Stimulated activated CD8-positive, alpha-beta memory T cell treated with anti-CD3 and anti-CD28 coated beads, Interleukin-4, amount 100 ng/mL, for 48 hours (primary cell): Measurements from ENCODE around the gene FAM107A.

ENCODE experiments used
- DNase-seq: peaks from one replicate; pipeline ENCODE4 v3.0.0-alpha.2; 2020

FAM107A gene, protein sequence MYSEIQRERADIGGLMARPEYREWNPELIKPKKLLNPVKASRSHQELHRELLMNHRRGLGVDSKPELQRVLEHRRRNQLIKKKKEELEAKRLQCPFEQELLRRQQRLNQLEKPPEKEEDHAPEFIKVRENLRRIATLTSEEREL

DNA sequence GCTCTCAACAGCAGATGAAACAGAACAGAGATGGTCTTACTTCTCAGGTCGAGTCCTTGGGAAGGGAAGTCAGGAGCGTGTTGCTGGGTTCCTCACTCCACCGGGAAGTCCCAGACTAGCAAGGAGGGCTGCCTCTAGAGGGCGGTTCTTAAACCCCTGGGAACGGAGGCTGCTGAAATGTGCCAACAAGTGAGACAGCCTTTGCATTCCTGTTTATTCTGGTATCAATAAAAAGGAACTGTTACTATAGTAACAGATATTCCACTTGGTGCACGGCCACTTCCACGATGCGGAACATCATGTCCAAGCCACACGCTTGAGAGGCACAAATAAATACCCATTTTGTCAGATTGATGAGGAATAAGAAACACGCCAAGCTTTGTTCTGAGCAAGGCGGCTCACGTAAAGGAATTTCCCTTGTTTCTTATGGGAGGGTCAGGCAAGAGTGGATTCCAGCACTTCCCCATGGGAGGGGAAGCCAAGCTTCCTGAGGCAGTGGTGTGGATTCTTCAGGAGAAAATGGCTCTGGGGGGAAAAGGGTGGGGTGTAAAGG, at the start of gene FAM107A:
TSS of gene FAM107A (minus strand) at position 123 of the 553 bp plus-strand sequence. CDS start 7,531 bp downstream, outside the sequence.
- DNase-seq = no peak

DNA sequence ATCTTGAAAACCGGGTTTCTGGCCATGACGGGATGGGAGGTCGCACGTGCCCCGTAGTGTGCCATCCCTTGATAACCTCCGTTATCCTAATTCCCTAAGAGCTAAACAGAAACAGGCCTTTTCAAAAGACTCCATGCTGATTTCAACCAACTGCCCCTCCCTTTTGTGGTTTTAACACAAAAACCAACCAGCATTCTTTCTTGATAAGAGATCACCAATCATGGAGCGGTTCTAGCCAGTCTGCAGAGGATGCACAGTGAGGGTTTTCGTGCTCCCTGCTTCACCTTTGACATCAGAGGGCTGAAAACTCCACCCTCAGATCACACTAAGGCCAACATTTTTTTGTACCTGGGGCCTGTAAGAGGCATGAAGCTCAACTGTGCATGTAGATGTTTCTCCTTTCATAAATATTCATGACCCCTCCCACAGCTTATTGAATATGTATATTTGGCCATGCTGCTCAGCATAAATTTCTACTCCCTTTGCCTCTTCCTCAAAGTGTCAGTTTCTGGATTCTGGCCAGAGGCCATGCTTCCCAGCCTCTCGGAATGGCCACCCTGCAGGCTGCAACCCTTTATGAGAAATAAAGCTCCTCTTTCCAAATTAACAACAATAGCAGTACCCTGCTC, 48.1 kb upstream of the FAM107A start:
- no peak for DNase-seq

DNA sequence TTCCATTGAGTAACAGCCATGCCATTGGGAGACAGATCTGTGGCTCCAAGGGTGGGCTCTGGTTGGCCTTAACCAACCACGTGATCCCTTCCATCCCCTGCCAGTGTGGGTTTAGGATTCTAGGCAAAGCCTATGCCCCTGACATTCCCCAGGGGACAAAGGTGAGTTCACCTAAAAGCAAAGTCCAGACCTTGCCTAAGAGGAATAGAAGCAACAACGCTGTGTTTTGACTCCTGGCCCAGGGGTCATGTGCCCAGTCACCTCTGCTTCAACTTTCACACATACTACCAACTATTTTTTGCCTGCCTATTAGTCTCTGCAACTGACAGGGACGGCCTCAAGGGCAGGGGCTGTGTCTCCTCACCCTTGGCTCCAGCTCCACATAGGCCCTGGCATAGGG, 47.4 kb upstream of the FAM107A start:
- no peak for DNase-seq

DNA sequence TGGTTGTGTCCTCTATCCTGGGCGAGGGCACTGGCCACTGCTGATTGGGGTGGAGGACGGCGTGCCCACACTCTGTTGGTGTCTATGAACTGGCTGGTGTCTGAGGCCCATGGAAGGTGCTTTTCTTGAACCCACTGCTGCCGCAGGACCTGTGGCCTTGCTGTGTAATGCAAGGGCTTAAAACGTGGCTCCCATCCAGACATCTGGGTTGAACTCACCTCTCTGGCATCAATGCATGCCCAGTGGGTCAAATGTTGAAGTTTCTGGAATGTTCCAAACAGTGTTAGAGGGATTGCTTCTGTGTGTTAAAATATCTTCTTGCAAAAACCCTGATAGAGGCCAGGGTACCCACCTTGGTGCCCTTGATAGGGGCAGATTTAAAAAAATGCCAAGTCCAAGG, 46.8 kb upstream of the FAM107A start:
- no peak for DNase-seq

DNA sequence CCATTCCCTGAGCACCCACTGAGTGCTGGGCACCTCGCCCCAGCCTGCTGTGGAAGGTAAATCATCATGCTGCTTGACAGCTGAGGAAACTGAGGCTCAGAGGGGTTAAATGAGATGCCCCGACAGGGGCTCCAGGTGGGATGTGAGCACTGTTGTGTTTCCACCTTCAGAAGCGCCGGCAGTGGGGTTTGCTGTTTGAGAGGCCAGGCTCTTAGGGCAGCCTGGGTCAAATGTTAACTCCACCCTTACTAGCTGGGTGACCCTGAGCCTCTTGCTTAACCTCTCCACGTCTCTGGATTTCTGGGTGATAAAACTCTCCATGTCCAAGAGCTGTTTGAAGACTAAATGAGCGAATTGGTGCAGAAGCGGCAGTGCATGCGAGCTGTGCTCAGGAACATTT, 46.3 kb upstream of the FAM107A start:
- DNase-seq = no peak

DNA sequence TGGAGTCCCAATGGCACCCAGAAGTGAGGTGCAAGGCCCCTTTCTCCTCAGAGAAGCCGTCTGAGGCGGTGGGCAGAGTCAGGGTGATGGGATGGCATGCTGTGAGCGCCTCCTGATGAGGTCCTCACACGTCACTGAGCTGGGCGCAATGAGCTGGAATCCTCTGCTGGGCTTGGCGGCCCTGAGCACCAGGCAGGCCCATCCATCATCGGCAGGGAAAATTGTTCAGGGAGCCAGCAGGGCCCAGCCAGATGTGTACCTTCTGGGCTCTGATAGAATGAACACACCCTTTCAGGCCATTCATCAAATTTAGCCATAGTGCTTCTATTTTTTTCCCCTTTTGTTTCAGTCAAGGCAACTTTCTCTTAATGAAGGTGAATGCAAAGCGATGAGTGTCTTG, 45.7 kb upstream of the FAM107A start:
- no peak for DNase-seq

DNA sequence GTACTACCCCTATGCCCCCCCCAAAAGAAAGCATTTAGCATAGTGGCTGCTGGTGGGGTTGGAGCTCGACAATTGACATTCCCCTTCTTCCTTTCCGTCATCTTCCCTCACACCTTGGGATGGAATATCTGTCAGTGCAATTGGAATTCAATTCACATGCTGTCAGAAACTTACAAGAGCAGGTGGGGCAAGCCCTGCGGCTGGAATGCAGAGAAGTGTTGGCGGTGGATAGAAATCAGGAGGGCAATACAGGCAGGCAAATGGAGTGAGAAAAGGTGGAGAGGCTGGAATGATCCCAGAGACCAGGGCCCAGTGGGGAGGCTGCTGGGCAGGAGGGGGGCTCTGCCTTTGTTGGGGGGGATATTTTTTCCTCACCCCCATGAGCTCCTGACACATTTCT, 45.2 kb upstream of the FAM107A start:
- no peak for DNase-seq

DNA sequence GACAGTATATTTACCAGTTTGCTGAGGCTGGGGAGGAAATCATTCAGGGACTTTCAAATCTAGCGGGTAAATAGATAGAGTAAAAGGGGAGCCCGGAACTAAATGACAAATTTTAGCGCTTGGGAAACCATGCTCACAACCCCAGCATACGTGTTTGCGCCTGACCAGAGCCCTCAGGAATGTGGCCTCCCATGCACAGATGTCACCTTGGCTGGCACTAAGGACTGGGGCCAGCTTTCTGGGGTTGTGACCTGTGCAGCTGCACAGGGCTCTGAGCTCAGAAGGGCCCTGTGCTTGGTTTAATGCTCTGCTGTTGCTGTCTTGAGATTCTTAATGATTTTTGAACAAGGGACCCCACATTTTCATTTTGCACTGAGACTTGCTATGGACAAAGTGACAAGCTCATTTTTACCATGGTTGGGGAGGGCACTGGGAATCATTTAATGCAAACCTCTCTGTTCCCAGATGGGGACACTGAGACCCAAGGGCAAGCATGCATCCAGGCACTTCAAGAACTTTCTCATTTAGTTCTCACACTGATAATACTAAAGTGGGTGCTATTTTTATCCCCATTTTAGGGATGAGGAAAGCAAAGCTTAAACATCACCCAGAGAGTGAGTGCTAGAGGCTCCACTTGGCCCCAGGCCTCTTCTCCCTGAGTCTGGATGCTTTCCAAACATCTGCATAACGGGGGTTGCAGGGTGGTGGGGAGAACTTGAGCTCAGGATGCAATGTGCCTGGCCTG, 44.1 kb upstream of the FAM107A start:
- DNase-seq = no peak

DNA sequence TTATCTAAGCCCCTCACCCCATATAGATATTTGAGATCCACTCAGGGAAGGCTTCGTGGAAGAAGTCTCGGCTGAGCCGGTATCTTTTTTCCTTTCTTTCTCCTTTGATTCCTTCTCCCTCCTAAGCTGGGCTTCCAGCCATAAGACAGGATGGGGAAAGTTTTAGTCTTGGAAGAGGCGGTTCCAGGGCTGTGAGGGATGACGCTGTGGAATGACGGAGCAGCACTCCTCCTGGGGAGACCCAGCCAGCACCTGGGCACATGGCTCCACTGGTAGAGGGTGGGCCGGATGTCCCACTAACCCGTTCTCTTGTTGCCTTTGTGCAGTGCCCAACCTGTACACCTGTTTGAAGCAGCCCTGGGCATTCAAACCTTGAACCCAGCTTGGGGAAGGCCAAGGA, 43.2 kb upstream of the FAM107A start:
- no peak for DNase-seq

DNA sequence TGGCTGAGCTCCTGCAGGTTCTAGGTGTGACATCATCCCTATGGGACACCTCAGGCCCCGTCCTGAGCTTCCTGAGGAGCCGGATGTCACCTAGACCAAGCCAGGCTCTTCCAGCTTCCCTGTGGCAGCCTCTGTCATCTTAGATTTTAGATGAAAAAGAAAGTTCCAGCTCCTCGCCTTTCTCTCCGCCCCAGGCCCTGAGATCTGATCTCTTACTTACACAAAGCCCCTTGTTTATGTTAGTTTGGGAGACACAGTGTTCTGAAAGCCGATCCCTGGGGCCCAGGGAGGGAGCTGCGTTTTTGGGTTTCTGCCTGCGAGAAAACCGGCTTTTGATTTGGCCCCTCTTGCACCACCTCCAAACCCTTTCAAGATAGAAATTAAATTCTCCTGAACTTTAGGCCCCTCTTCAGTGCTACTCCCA, 40.2 kb upstream of the FAM107A start:
- no peak for DNase-seq

DNA sequence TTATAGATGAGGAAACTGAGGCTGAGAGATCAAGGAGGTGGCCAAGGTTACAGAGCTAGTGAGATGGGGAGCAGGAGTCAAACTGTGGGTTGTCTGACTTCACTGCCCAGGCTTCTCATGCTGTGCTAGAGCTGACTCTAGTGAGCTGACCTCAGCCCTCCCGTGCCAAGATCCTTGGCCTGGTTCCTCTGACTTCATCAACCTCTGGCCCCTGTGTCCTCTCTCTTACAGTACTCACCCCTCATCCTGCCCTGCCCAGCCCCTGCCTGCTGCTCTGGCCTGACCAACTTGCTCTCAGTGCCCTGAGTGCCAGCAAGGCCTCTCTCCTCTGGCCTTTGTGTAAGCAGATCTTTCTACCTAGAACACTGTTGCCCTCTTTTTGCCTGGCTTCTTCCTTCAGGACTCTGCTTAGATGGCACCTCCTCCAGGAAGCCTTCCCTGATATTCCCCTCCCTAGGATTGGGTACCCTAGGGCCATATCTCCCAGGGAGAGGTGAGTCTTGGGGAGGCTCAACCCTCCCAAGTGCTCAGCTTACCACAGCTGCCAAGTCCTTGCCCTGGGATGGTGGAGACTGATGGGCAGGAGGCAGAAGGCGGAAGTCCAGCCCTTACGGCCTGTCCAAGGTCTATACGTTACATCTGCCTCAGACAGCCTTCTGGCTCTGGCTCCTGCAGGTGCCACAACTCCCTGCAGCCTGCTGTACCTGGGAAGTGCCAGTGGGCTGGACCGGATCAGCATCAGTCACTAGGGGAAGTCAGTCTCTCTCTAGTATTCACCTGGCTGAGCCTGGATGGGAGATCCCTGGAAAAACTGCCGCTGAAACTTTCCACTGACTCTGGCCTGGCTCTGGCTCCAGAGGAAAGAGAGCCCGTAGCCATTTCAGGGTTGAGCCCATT, 36.3 kb upstream of the FAM107A start:
- no peak for DNase-seq

DNA sequence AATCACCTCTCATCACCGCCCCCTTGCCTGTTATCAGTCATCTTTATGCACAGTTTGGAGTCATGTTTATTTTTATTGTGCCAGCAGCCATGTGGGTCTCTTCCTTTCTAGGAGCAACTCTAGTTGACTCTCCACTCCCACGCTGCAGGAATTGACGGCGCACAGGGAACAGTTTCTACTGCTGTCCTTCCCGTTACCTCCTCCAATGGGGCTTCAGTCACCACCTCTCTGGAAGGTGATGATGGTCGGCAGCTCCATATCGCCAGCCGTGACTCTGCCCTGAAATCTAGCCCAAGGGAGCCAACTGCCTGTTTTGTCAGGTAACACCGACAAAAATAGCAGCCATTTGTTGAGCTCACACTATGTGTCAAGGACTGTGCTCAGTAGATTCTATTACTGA, 35.6 kb upstream of the FAM107A start:
- no peak for DNase-seq

DNA sequence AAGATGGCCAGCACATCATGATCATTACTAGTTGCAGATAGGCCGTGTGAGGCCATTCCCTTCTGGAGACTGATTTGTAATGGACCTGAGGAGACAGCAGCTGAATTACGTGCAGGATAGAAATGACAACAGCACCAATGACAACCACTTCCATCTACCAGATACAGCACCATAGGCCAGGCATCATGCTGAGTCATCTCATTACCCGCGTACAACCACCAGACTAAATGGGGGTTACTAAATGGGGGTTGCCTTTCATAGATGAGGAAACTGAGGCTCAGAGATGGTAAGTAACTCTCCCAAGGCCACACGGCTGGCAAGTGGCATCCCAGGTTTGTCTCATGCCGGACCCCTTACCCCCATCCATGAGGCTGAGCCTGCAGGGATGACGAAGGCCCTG, 32.8 kb upstream of the FAM107A start:
- no peak for DNase-seq

DNA sequence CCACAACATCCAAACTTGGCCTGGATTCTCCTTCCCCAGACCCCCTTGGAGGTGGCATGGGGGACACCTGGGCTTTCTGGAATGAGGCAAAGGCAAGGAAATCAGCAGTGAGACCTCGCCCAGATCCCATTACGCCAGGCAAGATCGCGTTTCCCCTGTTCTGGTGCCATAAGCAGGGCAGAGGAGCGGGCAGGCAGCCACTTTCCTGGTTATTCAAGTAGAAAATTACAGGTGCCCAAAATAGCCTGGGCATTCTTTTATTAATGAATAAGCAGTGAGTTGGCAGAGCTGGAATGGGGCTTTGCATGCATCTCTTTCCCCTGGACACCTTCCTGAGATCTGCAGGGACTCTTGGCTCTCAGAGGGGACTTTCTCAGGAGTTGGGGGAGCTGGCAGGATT, 31.5 kb upstream of the FAM107A start:
- DNase-seq = no peak

DNA sequence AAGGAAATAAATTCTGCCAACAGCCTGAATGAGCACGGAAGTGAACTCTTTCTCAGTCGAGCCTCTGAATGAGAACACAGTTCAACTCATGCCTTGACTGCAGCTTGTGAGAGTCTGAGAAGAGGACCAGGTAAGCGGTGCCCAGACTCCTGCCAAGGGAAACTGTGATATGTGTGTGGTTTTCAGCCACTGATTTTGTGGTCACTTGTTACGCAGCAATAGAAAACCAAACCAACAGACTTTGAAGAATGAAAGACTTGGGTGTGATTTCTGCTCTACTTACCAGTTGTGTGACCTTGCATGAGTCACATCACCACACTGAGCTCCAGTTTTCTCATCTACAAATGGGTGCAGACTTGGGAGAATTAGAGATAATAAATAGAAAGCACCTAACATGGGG, 30.6 kb upstream of the FAM107A start:
- no peak for DNase-seq

DNA sequence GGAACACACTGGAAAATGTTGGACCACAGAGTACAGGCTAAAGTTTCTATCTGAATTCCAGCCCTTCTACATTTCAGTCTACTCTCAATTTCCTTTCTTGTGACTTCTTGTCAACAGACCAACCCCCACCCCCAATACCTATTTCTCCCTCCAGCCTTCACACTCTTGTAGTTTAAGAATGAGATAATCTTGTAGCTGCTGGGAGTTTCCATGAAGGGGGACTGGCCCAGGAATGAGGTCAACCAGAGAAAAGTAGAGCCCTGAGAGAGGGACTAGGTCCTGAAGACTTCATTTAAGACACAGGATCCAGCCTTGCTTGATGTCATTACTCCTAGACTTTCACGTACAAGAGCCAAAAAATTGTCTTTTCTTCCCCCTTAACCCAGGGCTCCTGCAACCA, 29.5 kb upstream of the FAM107A start:
- no peak for DNase-seq

DNA sequence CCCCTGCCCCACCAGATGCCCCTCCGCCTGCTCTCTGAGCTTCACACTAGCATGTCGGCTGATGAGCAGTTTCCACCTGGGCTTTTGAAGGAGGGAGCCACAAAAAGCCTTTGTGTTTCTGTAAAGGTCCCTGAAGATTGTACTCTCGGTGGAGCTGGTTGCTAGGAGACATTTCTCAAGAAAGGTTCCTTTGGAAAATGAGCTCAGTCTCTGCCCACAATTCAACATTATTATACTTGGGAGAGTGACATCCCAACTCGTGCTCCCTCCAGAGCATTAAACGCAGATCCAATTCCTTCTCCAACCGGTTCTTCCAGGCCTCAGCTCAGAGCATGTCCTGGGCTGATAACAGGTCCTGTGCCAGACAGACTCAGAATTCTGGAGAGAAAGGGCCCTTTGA, 26.8 kb upstream of the FAM107A start:
- no peak for DNase-seq

DNA sequence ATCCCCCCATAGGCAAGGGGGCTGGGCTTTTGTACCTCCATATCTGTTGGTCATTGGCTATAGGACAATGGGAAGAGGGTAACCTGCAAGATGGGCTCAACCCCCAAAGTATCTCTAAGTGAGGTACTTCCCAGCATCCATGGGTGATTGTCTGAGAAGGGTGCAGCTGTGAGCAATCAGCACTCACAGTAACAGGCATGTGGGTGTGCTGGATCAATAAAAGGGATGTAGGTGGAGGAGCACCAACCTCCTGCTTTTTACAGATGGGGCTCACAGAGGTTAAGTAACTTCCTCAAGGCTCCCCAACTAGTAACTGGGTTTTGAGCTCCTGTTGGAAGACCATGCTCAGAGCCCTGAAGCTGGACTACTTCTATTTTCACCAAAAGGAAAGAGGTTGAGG, 26.4 kb upstream of the FAM107A start:
- DNase-seq = no peak

DNA sequence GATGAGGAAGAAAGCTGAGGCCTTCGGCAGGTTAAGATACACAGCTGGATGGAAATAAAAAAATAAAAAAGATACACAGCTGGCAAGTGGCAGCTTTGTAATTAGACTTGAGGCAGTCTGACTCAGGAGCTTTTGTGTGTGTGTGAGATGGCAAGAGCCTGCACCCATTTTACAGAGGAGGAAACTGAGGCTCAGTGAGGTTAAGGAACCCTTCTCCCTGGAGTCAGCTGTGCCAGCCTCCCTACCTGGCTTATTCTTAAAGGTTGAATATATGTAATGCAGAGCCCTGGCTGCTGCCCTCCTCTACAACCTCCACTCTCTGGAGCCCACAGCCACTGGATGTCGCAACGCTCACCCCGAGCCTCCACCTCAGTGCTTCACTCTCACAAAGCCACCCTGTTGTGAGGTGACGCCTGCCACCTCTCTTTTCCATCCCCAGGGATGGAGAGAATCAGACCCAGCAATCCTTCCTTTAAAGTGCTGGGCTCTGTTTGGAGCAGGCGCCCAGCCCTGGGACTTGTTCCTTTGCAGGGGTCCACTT, 20.6 kb upstream of the FAM107A start:
- no peak for DNase-seq

DNA sequence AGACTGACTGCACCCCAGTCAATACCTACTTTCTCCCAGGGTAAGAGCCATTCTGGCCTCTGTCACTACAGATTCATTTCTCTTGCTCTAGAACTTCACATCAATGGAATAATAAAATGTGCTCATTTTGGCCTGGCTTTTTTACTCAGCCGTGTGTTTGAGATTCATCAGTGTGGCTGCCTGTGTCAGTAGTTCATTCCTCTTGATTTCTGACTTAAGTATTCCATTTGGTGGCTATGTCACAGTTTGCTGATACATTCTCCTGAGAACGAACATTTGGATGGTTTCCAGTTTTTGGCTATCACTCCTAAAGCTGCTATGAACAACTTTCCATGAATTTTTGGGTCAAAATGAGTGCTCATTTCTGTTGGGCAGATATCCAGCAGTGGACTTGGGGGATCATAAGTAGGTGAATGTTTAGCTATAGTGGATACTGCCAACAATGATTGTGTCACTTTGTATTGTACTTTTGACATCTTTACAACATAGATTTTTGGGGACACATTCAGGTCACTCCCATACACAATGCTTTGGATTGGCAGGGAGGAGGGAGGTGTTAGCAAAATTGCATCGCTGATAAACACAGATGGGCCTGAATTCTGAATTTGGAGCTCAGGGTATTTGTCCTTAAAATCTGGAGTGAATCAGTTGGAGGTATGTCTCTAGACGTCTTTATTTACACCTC, 19.8 kb upstream of the FAM107A start:
- no peak for DNase-seq

DNA sequence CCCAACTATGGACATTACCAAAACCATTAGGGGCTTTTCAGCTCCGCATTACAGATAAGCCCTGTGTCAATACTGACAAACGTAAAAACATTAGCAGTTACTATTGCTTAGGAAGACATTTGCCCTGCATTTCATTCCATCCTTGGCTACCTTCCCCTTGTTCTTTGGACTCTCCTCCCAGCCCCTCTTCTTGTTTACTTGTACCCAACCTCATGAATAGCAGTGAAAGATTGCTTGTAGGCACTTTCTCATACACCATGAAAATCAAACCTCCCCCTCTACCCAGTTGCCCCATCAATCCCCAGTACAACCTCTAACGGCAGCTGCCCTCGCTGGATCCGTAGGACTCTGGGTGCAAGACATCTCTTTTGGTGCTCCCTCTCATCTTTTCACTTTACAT, 16.9 kb upstream of the FAM107A start:
- no peak for DNase-seq
